Fibroblast of the aortic adventitia (primary cell): ENCODE results near the gene AATK. TPM values are rescaled to one million over a fixed set of nuclear protein-coding genes. Genes with fewer than 3 reads are reported as not detected.

Experiments
- DNase-seq: peaks from one replicate; pipeline ENCODE4 v3.0.0-alpha.2; 2010; ENCODE audit warnings: low read depth
- H3K4me3 ChIP-seq: 2 replicates; pipeline ENCODE4 v1.5.1; 2011; ENCODE audit warnings: low read depth, mild to moderate bottlenecking, control low read depth, low read length, moderate library complexity
- total RNA-seq: library from RNA; depleted of rRNA; stranded (reverse); fragments of >200 nt; gene quantifications from 2 replicates; pipeline ENCODE4 v1.2.3, GENCODE V29; 2012; ENCODE audit warnings: low replicate concordance
- TF ChIP-seq, protein P1 (sequence below): IDR thresholded peaks from 2 replicates; pipeline ENCODE4 v1.5.1; 2011; ENCODE audit warnings: mild to moderate bottlenecking, low read length, control low read depth, inconsistent platforms; ENCODE audit not compliant: insufficient read depth

AATK gene
- total RNA-seq, 1 donor = 0.18 TPM

- H3K4me3 ChIP-seq = no peak overlapping the region
- no peak for DNase-seq
- TF ChIP-seq, protein P1, sequence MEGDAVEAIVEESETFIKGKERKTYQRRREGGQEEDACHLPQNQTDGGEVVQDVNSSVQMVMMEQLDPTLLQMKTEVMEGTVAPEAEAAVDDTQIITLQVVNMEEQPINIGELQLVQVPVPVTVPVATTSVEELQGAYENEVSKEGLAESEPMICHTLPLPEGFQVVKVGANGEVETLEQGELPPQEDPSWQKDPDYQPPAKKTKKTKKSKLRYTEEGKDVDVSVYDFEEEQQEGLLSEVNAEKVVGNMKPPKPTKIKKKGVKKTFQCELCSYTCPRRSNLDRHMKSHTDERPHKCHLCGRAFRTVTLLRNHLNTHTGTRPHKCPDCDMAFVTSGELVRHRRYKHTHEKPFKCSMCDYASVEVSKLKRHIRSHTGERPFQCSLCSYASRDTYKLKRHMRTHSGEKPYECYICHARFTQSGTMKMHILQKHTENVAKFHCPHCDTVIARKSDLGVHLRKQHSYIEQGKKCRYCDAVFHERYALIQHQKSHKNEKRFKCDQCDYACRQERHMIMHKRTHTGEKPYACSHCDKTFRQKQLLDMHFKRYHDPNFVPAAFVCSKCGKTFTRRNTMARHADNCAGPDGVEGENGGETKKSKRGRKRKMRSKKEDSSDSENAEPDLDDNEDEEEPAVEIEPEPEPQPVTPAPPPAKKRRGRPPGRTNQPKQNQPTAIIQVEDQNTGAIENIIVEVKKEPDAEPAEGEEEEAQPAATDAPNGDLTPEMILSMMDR = no peak
Observed at GRCh38 chr17:81074875-81075274, 91.1 kb downstream of the AATK start.

DNA sequence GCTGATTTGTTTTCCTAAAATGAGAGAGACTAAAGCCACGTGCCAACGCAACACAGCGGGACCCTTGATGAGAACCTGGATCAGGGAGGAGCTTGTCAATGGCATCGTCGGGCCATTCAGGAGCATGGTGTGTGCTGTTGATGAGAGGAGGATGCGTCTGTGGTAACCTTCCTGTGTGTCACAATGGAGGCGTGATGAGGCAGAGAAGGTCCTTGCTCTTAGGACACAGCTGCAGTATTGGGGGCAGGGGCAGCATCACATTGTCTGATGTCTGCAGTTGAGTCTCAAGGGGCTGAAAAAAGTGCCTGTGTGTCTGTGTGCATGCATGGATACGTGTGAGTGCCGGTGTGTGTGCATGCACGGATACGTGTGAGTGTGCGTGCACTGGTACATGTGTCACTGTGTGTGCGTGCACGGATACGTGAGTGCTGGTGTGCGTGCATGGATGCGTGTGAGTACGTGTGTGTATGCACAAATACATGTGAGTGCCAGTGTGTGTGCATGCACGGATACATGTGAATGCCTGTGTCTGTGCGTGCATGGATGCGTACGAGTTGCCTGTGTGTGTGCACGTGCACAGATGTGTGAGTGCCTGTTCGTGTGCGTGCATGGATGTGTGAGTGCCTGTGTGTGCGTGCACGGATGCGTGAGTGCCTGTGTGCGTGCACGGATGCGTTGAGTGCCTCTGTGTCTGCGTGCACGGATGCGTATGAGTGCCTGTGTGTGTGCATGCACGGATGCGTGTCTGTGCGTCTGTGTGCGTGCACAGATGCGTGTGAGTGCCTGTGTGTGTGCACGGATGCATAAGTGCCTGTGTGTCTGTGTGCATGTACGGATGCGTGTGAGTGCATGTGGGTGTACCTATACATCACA is 91.8 kb downstream of the AATK start:
- no peak overlapping the region for H3K4me3 ChIP-seq
- TF ChIP-seq, protein P1 = no peak
- DNase-seq = no peak

DNA sequence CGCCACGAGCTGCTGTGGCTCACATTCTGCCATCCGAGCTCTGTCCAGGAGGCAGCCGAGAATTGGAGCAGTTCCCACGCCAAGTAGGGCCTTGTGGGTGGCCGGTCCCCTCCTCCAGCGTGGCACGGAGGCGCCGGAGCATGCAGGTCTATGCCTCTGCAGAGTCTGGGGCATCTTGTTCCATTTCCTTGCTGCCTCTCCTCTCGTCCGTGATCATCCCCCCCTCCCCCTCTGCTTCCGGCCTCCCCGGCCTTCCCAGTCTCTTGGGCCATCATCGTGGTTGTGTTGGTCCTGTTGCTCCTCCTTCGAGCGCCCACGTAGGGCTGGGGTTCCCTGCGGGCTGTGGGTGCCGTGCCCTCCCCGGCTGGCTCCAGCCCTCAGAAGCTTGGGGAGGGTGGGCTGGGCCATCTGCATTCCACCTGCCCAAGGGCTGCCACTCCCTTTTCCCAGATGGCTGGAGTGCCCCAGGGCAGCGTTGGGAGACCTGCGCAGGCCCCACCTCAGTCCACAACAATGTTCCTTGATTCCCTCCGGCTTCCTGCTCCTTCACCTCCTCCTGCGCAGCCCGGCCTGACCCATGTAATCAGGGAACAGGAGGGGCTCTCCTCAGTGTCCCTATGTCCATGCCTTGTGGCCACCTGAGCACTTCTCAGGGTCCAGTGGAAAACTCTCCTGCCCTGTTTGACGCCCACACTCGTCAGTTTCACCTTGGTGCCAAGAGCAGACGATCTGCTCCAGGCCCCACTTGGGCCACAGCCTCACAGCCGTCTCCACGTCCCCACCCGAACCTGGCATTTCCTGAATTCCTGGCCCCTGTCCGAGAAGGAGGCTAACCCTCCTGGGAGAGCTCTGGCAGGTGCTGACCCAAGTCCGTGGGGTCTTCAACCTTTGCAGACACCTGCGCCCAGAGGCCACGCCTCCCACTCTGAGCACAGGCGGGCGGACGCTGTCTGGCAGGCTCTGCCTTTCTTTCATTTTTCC is 94.0 kb downstream of the AATK start:
- DNase-seq = no peak
- no peak overlapping the region for H3K4me3 ChIP-seq
- TF ChIP-seq, protein P1 = no peak

DNA sequence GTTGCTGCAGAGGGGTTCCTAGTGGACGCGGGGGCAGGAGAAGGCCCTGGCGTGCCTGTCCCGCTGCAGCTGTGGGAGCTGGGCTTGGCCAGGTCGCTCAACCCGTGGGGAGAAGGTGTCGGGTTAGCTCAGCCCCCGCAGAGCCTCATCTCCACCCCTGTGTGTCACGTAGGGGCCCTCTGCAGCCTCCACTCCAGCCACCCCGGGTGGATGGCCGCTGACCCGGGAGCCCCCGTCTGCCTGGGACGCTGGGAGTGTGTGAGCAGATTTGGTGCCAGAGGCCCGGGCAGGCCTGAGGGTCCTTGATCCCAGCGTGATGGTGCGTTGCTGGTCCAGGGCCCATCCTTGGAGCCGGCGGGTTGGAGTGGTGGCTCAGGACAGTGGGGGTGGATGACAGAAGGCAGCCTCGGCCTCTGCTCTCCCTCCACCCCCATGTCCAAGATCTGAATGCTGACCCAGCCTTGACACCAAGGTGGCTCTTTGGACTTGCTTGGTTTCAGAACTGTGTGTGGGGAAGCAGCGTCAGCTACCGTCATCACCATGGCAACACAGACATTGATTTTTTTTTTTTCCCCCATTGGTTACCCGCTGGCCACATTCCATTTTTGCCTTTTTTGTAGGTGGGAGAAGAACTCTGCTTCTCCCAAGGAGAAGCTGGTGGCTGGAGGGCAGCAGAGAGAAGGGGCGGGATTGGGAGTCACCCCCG is 95.3 kb downstream of the AATK start:
- TF ChIP-seq, protein P1 = no peak
- no peak for DNase-seq
- H3K4me3 ChIP-seq = no peak overlapping the region

DNA sequence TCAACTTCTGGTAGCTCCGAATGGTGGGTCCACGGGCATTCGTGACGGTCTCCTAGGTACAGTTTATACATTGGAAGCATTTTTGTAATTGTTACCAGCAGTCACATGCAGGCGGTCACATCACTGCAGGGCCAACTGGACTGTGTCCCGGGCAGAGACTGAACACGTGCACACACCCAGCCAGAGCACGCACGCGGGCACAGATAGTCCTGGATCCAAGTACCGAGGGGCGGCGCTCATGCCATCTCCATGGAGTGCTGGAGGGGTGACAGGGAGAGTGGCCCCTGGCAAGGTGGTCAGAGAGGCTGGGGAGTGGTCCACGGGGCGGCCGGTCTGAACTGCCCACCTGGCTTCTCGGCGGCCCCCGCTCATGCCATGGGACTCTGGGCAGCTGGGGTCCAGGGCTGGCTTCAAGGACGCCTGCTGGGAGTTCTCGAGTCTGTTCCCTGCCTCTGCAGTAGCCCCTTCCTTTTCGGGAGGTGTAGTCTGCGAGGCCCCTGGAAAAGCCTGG is 96.8 kb downstream of the AATK start:
- DNase-seq = no peak
- no peak overlapping the region for H3K4me3 ChIP-seq
- TF ChIP-seq, protein P1 = no peak
